ENCODE results near the gene LARGE1.
"Not testable (repeated sequence)": the region's sequence is repeated elsewhere in the genome, so short reads cannot be mapped to it uniquely, and the experiment has no call there.

The LARGE1 gene

DNA sequence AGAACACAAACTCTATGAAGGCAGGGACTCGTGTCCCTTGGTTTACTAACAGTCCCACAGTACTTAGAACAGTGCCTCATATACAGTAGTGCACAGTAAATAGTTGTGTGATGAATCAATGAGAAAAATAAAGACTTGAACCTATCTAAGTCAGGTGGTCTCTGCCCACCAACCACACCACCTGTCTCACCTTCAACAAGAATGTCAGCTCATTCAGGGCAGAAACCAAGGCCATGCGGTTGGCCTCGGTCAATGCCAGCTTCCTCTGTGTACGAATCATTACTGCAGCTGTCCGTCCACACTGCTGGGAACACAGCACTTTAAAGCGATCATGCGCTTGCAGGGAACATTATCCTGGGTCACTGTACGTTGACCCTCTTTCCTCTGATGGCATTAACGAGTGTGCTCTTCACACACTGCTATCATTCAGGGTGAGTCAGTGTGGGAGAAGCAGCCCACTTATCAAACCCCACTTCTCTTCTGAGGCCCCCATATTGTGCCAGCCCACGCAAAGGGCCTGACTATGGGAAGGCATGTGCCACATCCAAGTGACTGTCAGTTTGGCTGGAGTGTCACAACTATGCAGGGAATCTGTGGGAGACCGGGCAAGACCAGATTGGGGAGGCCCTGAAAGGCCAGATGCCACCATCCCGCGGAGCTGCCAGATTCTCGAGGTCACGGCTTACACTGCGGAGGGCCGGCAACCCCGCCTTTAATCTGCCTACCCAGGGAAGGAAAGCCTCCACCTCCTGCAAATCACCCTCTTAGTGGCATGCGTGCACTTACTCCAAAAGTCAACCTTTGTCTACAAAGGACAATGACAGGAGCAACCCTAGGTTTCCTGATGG, 36.1 kb downstream of the LARGE1 start:
- DNase-seq: no peak

- DNase-seq: no peak
These were observed 36.7 kb downstream of the LARGE1 start for GRCh38 chr22:33883561-33883960.

DNA sequence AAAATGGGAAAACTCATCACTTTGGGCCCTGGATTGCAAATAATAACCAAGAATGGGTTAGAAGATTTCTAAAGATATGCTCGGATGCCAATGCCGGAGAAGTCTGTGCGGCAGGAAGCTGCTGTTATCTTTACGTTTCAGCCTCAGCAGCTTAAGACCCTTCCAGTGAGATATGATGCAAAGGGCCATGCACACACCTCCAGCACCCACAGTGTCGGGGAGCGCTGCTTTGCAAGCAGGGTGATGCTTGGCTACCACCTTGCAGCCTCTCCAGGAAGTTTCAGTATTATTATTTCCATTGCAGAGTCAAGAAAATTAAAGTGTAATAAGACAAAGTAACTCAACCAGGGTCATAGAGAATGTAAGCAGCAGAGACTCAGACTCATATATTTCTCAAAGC, 37.3 kb downstream of the LARGE1 start:
- no peak for DNase-seq

DNA sequence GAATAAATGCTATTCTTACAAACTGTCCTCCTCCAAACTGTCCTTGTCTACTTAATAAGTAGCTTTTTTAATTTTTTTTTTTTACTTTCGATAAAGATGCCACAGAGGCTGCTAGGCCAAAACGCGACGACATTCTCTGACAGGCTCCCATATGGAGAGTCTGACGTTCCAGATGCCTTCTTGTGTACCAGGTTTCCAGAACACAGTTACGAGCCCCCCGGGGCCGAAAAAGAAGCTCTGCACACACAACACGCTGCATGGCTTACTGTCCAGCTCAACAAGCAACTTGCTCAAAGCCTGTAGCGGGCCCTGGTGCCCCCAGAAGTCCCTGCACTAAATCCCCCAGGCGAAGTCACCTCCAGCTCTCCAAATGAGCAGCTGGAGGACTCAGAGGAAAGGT, 39.3 kb downstream of the LARGE1 start:
- DNase-seq: no peak

- DNase-seq: no peak
These were observed 40.5 kb downstream of the LARGE1 start for GRCh38 chr22:33879796-33880195.

- DNase-seq: no peak
These were observed 45.0 kb downstream of the LARGE1 start for GRCh38 chr22:33875316-33875715.

DNA sequence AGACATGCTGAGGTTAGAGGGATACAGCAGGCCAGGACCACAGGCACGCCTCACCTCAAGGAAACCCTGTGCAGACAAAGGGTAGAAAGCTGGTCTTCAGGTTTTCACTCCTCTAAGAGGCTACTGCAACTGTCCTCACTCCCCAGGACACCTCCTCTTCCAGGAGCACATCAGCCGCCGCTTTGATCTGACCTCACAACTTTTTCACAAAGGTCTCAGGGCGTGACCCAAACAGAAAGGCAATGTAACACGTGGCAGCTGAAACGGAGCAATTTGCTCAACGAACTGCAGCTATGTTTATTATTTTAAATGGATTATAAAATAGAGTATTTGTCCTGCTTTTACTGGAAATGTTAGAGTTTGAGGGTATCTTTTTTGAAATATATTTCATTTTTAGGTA, 46.1 kb downstream of the LARGE1 start:
- no peak for DNase-seq

DNA sequence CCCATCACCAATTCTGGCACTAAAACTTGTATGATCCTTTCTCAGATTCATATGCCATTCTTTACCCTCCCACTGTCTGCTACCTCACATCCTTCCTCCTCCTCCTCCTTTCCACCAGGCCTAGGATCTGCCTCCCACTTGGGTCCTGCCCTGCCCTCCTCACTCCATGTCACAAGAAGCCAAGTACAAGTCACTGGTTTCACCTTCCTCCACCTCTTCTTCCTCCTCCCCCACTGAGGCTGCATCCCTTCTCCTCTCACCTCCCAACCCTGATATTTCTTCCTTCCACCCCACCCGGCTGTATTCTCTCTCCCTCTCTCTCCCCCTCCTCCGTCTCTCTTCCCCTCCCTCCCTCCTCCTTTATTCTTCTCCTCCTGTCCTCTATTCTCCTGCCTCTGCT, 46.6 kb downstream of the LARGE1 start:
- no peak for DNase-seq

- no peak for DNase-seq
These were observed 47.1 kb downstream of the LARGE1 start for GRCh38 chr22:33873186-33873585.

GRCh38 chr22:33871935-33872334, 48.3 kb downstream of the LARGE1 start:
- DNase-seq: no peak

DNA sequence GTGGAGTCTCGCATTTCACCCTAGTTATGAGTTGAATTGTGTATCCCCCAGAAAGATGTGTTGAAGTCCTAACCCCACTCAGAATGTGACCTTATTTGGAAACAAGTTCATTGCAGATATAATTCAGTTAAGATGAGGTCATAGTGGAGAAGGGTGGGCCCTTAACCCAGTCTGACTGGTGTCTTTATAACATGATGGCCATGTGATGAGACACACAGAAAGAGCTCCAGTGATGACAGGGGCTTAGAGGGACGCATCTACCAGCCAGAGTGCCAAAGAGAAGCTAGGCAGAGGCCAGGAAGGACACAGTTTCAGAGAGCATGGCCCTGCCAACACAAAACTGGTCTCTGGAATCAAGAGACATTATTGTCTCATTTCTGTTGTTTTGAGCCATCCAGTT, 50.3 kb downstream of the LARGE1 start:
- no peak for DNase-seq

DNA sequence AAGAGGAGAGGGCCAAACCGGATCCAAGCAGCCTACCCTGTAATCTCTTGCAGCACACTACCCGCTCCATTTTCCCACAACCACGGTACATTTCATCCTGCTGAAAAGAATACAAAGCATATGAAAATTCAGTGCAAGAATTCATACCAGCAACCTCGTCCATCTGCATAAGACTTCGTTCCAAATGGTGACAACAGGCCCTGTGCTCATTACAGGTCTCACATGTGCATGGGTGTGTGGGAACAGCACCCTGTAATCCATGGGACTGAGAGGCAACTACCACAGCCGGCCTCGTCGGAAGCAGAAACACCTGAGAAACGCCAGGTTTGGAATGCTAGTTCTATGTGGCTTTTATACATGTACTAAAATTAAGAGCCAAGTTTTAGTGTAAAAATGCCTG, 52.3 kb downstream of the LARGE1 start:
- DNase-seq: no peak

DNA sequence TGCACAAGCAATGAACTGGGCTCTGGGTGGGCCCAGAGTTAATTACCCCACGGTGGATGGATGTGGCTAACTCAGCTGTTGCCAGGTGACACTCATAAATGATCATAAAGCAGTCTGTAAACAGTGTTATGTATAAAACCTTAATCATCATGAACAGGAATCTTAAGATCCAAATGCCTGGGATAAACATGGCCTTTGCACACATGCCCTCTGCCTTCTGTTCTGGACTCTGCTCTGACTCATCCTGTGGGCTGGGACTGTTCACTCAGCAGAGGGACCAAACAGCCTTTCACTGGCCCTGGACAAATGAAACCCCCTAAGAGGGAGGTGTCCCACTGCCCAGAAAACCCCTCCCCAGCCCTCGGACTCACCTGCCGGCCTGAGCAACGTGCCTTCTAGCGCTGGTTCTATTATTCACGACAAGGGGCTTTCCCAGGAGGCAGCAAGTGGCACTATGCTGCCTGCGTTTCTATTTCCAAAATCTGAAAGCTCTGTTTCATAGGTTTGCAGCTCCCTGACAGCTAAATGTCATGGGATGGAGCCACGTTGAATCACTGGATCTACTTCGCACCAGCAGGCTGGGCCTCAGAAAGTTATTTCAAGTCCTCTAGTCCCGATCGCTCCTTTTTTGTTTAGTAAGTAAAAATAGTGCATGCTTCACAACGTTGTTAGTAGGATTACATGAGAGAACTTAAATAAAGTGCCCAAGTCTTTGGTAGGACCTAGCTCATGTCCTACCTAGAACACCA, 53.0 kb downstream of the LARGE1 start:
- no peak for DNase-seq

DNA sequence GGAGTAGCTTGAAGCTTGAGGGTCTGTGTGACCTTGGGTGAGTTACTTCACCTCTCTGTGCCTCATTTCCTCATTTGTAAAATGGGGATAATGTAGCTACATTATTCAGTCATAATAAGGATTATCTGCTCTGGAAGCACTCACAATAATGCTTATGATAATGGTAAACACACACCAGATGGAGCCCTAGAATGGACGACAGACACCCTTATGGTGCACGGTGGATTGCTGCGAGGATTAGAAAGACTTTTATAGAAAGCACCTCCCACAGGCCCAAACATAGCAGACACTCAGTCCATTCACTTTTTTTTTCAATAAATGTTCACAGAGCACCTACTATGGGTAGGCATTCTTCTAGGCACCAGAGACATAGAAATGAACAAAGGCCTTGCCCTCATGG, 53.8 kb downstream of the LARGE1 start:
- no peak for DNase-seq

- no peak for DNase-seq
These were observed 54.3 kb downstream of the LARGE1 start for GRCh38 chr22:33865996-33866395.

- no peak for DNase-seq
These were observed 55.0 kb downstream of the LARGE1 start for GRCh38 chr22:33865248-33865647.

DNA sequence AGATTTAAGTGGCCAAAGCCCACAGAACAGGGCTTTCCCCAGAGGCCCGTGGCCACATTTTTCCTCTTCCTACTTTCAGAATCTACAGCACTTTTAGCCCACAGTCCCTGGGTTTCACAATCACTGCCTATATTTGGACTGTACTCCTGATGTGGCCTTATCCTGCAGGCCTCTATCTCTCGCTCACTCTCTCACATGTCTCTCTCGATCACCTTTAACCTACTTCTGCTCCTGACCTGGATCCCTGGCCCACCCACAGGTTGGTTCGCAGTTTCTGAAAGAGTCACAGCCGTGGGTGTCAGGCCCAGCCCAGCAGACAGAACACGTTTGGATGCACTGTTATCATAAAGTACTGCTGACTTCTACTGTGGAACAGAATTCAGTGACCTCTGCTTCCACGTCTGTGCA, 55.5 kb downstream of the LARGE1 start:
- no peak for DNase-seq

DNA sequence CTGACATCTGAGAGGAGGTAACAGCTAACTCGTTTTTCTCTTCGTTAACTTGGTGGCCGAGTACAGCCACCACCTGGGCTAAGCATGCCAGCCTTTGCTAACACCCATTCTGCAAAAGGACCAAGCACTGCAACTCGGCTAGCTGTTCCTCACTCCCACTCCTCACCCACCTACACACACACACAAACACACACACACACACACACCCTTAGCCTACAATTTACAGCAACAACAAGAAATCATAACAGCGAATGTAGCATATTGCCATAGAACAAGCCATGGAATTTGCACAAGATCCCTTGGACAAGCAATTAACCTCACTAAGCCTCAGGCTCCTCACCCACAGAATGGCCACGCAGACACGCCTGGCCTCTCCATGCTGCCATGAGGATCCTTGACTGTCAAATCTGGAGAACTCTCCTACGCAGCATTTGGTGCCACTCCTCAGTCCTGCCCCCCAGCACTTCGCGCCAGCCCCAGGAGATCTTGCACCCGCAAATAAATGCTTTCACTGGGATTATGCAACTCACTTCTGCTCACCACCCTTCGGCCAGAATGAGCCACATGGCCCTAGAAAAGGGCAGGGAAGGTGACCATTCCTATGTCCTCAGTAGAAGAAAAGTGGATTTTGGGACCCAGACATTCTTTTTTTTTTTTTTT, 58.9 kb downstream of the LARGE1 start:
- DNase-seq: no peak

- no peak for DNase-seq
These were observed 59.9 kb downstream of the LARGE1 start for GRCh38 chr22:33860386-33860785.

DNA sequence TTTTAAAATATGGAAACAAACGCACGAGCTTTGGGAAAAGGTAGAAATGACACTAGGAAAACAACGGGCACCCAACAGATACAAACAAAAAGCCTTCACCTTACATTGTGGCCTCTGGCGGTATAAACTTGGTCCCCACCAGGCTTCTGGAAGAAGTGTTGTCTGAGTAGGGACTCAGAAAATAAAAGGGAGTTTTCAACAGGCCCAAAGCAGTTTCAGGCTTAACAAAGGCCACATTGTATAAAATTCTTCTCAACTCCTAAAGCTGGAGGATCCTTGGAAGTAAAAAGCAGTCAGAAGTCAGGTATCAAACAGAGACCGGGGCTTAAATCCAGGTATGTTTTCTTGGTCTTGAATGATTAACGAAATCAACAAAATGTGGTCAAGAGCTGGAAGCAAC, 61.0 kb downstream of the LARGE1 start:
- DNase-seq: no peak

DNA sequence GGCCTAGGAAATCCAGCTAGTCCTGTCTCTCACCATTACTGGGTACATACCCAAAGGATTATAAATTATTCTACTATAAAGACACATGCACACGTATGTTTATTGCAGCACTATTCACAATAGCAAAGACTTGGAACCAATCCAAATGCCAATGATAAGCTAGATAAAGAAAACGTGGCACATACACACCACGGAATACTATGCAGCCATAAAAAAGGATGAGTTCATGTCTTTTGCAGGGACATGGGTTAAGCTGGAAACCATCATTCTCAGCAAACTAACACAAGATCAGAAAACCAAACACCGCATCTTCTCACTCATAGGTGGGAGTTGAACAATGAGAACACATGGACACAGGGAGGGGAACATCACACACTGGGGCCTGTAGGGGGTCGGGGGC, 61.6 kb downstream of the LARGE1 start:
- not testable (repeated sequence) for DNase-seq

GRCh38 chr22:33857767-33858166, 62.5 kb downstream of the LARGE1 start:
- not testable (repeated sequence) for DNase-seq

DNA sequence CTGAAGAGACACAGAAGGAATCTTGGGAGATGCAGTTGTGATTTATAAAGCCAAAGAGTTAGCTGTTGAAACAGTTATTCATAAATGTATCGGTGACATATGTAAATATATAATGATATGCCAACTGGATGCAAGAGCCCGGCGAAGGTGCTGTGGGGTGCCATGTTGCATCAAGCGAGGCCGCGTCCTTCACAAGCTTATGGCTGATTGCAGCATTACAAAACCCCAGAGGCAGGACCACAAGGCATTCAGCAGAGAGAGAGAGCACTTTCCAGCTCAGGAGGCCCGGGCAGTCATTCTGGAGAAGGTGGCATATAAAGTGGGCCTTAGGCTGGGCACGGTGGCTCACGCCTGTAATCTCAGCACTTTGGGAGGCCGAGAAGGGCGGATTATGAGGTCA, 65.6 kb downstream of the LARGE1 start:
- DNase-seq: no peak

Measured in activated CD4-positive, alpha-beta T cell treated with anti-CD3 and anti-CD28 coated beads, Interleukin-2, amount 50 U/mL, for 48 hours (primary cell).